Measurements from ENCODE around the gene AKR1B1. TPM values are rescaled to one million over a fixed set of nuclear protein-coding genes. Genes with fewer than 3 reads are reported as not detected.

Gene AKR1B1
- total and polyA plus RNA-seq, 2 of the 4 experiments (the other 2 are of a cell fraction), result 90.9 to 201 TPM

- ATAC-seq (ENCODE audit: low read depth), result no peak
- H3K18ac ChIP-seq (ENCODE audit: low read depth, low read length), result no peak overlapping the region
- TF ChIP-seq SMC3 (IDR thresholded peaks at IDR 0.05; ENCODE audit: low read depth, low read length), result no peak
- no peak overlapping the region for H3K23ac ChIP-seq (ENCODE audit: low read depth, low read length)
- no peaks in the 10 kb centered on the region for H3K79me1 ChIP-seq (ENCODE audit: low read depth in 1 of 2, low read length in 2 of 2)
- no peak overlapping the region for H2BK5ac ChIP-seq (ENCODE audit: low read depth, low read length, poor library complexity, severe bottlenecking)
- H3K4me1 ChIP-seq (ENCODE audit: control insufficient read depth, insufficient read depth, low read length), result no peaks in the 10 kb centered on the region
- H4K20me1 ChIP-seq (ENCODE audit: insufficient read depth, low read length), result no peaks in the 10 kb centered on the region
- H4K8ac ChIP-seq (ENCODE audit: low read depth in 2 of 2, low read length in 2 of 2), result no peak overlapping the region
- no peak overlapping the region for H4K91ac ChIP-seq (ENCODE audit: insufficient read depth, low read depth, low read length)
- no peak overlapping the region for H2AK5ac ChIP-seq (ENCODE audit: low read depth, low read length)
- H3K27me3 ChIP-seq (ENCODE audit: control insufficient read depth, insufficient read depth, low read length), result peaks cover 22% of the 10 kb centered on the region
- H2BK120ac ChIP-seq (ENCODE audit: low read depth, low read length), result no peak overlapping the region
- no peak overlapping the region for H3K14ac ChIP-seq (replicated peaks; ENCODE audit: low read depth, low read length)
- no peak overlapping the region for H2AFZ ChIP-seq (replicated peaks; ENCODE audit: low read length, poor library complexity)
- no peak overlapping the region for H2BK15ac ChIP-seq (ENCODE audit: low read depth, low read length)
- no peak for DNase-seq
- H3K36me3 ChIP-seq (ENCODE audit: control insufficient read depth, insufficient read depth, low read length), result no peaks in the 10 kb centered on the region
- no peak overlapping the region for H3K9ac ChIP-seq (ENCODE audit: low read depth, low read length)
- in situ Hi-C loops (cut with MboI; ENCODE audit: low sequenced_read_pairs) (no loop called here), intact Hi-C loops (cut with micrococcal nuclease) (no loop called here), dilution Hi-C loops (cut with HindIII; ENCODE audit: low sequenced_read_pairs, unreplicated experiment) (no loop called here)
- no peak overlapping the region for H2BK20ac ChIP-seq (ENCODE audit: low read depth, low read length)
- POLR2A ChIA-PET (ENCODE audit: unreplicated experiment), result no interaction called here
- no peaks in the 10 kb centered on the region for H3K9me3 ChIP-seq (ENCODE audit: control insufficient read depth, insufficient read depth, low read length)
- no peak overlapping the region for H3K27ac ChIP-seq (ENCODE audit: insufficient read depth, low read length)
- no peak overlapping the region for H3K4ac ChIP-seq (ENCODE audit: low read depth, low read length)
- BruUV-seq (replicated peaks), result no TSS peak
- no peak overlapping the region for H3K4me3 ChIP-seq (ENCODE audit: insufficient read depth, low read depth, low read length)
- H3K56ac ChIP-seq (ENCODE audit: extremely low read depth, insufficient read depth, low read length), result no peak overlapping the region
- no peak overlapping the region for H3K4me2 ChIP-seq (ENCODE audit: low read depth, low read length)
- 0% methylated on average over 1 of the region's 2 CpGs; no CpG with 5 or more reads in 1 of the 2 experiments for WGBS, 2 experiments (ENCODE audit: extremely low coverage in 2 of 2, insufficient read length in 1 of 2)
- H3K9me1 ChIP-seq (ENCODE audit: insufficient read depth, low read length), result no peaks in the 10 kb centered on the region
- H4K5ac ChIP-seq (ENCODE audit: low read depth, low read length), result no peak overlapping the region
- CTCF ChIA-PET, result no interaction called here
- H2AK9ac ChIP-seq (replicated peaks; ENCODE audit: low read depth, low read length, poor library complexity), result no peak overlapping the region
These were observed 52.5 kb downstream of the AKR1B1 start for GRCh38 chr7:134406431-134406830.

All from IMR-90 (cell line).